Tibial artery (tissue), 4 donors: ENCODE measurements around the gene KIF1C.
A peak's percentile ranks its signal among the peaks of the same experiment; 100 is the strongest.

Experiments used
- DNase-seq, 2 donors: peaks; one replicate each; pipeline ENCODE4 v3.0.0-alpha.2; 2019
- H3K27ac ChIP-seq, 2 donors: fragments of 200-600 bp; sonication (generic) in 1 of 2; 1 replicate in 1 of 2; 2 replicates in 1 of 2; pipeline ENCODE4 v1.5.1; 2018 to 2019; ENCODE audit warnings: mild to moderate bottlenecking in 1 of 2
- H3K27me3 ChIP-seq, 2 donors: fragments of 200-600 bp; sonication (generic) in 1 of 2; one replicate each; pipeline versions ENCODE4 v1.5.1 to v1.6.0; 2016 to 2019
- H3K36me3 ChIP-seq, 3 donors: fragments of 200-600 bp; sonication (generic) in 2 of 3; one replicate each; pipeline ENCODE4 v1.5.1; 2016 to 2019; ENCODE audit warnings: mild to moderate bottlenecking in 2 of 3
- H3K4me1 ChIP-seq, 4 donors: fragments of 200-600 bp; sonication (generic) in 2 of 4; 1 replicate in 3 of 4; 2 replicates in 1 of 4; pipeline ENCODE4 v1.5.1; 2016 to 2019
- H3K4me3 ChIP-seq, 2 donors: fragments of 200-600 bp; sonication (generic) in 1 of 2; 1 replicate in 1 of 2; 2 replicates in 1 of 2; pipeline ENCODE4 v1.5.1; 2018 to 2019; ENCODE audit warnings: mild to moderate bottlenecking in 2 of 2
- H3K9me3 ChIP-seq, 3 donors: fragments of 200-600 bp; sonication (generic) in 1 of 3; one replicate each; pipeline ENCODE4 v1.5.1; 2016 to 2019
- CTCF ChIP-seq, 2 experiments: fragments of 200-600 bp in 1 of 2; fragments of 450-650 bp in 1 of 2; IDR thresholded peaks; one replicate each; pipeline ENCODE4 v1.5.1; 2017 to 2019; ENCODE audit warnings: antibody characterized with exemption in 2 of 2, mild to moderate bottlenecking in 1 of 2, moderate library complexity in 1 of 2
- intact Hi-C: fragments of 100-400 bp; cut with DNase I; formaldehyde crosslinking; loops from one replicate; pipeline ENCODE4 v1.15.0; 2023; ENCODE audit warnings: low total_unique reads

Gene KIF1C

DNA sequence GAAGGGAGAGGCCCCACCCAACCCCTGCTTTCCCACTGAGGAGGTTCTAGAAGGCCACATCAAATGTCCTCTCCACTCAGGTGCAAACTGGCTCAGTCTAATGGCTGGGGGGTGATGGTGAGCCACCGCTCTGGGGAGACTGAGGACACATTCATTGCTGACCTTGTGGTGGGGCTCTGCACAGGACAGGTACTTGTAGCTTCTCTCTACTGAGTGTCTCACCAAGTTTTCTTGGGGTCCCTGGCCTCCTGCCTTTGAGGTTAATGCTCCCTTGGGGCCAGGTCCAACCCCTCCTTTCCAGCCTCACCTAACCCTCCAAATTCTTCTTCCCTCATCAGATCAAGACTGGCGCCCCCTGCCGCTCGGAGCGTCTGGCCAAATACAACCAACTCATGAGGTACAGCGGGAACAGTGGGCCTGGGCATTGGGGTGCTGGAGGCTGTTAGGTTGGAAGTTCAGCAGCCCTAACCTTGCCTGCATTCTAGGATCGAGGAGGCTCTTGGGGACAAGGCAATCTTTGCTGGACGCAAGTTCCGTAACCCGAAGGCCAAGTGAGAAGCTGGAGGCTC, 41.2 kb upstream of the KIF1C start:
- Histone ChIP-seq H3K9me3 (no peaks in the 10 kb centered on the region), H3K27ac (no peak overlapping the region), H3K27me3 (no peaks in the 10 kb centered on the region), H3K4me3 (no peak overlapping the region), H3K4me1 (peaks cover 0 to 18% (median 8%) of the 10 kb centered on the region in 4 donors), H3K36me3 (peaks cover 24 to 36% (median 29%) of the 10 kb centered on the region in 3 donors)
- intact Hi-C loops: no loop called here
- TF ChIP-seq CTCF (IDR thresholded peaks at IDR 0.05): no peak
- no peak for DNase-seq

GRCh38 chr17:4958102-4958501, 39.6 kb upstream of the KIF1C start:
- no peak for DNase-seq
- H3K36me3 ChIP-seq: peaks cover 24 to 36% (median 29%) of the 10 kb centered on the region in 3 donors
- no peak overlapping the region for H3K27ac ChIP-seq
- H3K9me3 ChIP-seq: no peaks in the 10 kb centered on the region
- H3K27me3 ChIP-seq: no peaks in the 10 kb centered on the region
- no peak overlapping the region for H3K4me3 ChIP-seq
- no peak for TF ChIP-seq CTCF (IDR thresholded peaks at IDR 0.05)
- peaks cover 0 to 11% (median 6%) of the 10 kb centered on the region in 4 donors for H3K4me1 ChIP-seq
- intact Hi-C loops: no loop called here

GRCh38 chr17:4959261-4959965, 38.3 kb upstream of the KIF1C start:
- peaks cover 24 to 36% (median 29%) of the 10 kb centered on the region in 3 donors for H3K36me3 ChIP-seq
- H3K4me1 ChIP-seq: no peaks in the 10 kb centered on the region
- no peak overlapping the region for H3K4me3 ChIP-seq
- H3K27me3 ChIP-seq: no peaks in the 10 kb centered on the region
- no peak for TF ChIP-seq CTCF (IDR thresholded peaks at IDR 0.05)
- H3K27ac ChIP-seq: no peak overlapping the region
- no peak for DNase-seq
- no peaks in the 10 kb centered on the region for H3K9me3 ChIP-seq
- intact Hi-C loops: no loop called here

GRCh38 chr17:4960279-4960922, 37.3 kb upstream of the KIF1C start:
- Histone ChIP-seq H3K4me3 (no peak overlapping the region), H3K27ac (no peak overlapping the region), H3K36me3 (peaks cover 24 to 36% (median 29%) of the 10 kb centered on the region in 3 donors), H3K9me3 (no peaks in the 10 kb centered on the region), H3K27me3 (no peaks in the 10 kb centered on the region), H3K4me1 (peaks cover 0 to 2% (median under 1%) of the 10 kb centered on the region in 4 donors)
- intact Hi-C loops: no loop called here
- TF ChIP-seq CTCF (IDR thresholded peaks at IDR 0.05): no peak
- no peak for DNase-seq

DNA sequence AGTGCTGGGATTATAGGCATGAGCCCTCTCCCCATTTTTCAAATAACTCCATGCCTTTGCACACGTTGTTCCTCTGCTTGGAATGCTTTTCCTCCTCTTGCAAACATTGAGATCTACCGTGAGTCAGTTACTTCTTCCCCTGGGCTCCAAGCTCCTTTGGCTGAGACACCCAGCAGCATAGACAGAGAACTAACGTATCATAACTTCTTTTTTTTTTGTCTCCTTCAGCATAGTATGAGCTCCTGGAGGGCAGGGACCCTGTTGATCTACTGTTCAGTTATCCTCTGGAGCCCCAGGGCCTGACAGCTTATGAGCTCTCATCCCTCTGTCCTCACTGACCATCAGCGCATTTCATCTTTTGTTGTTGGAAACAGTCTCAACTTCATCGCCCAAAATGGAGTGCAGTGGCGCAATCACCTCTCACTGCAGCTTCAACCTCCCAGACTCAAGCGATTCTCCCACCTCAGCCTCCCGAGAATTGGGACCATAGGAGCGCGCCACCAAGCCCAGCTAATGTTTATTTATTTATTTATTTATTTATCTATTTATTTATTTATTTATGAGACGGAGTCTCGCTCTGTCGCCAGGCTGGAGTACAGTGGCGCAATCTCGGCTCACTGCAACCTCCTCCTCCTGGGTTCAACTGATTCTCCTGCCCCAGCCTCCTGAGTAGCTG, 32.3 kb upstream of the KIF1C start:
- no peaks in the 10 kb centered on the region for H3K27me3 ChIP-seq
- H3K4me3 ChIP-seq: peak overlapping the region in 1 of 2 donors; percentile 66
- intact Hi-C loops: no loop called here
- peaks cover 5 to 25% (median 15%) of the 10 kb centered on the region in 3 donors for H3K36me3 ChIP-seq
- TF ChIP-seq CTCF (IDR thresholded peaks at IDR 0.05): no peak
- H3K9me3 ChIP-seq: no peaks in the 10 kb centered on the region
- peaks cover 0 to 34% (median 32%) of the 10 kb centered on the region in 4 donors for H3K4me1 ChIP-seq
- no peak for DNase-seq
- H3K27ac ChIP-seq: no peak overlapping the region
